Gastrocnemius medialis (tissue), 4 donors: ENCODE data around the gene PAXX.

Source experiments
- POLR2A ChIP-seq, 2 donors: fragments of 450-650 bp; IDR thresholded peaks; one replicate each; pipeline ENCODE4 v1.6.1; 2017; ENCODE audit warnings: antibody characterized with exemption in 2 of 2, mild to moderate bottlenecking in 2 of 2, moderate library complexity in 2 of 2
- TF ChIP-seq, protein P1 (sequence below), 5 experiments: fragments of 450-650 bp in 3 of 5; fragments of 200-600 bp in 2 of 5; sonication (generic) in 2 of 5; IDR thresholded peaks in 4 of 5; conservative IDR thresholded peaks in 1 of 5; 1 replicate in 4 of 5; 2 replicates in 1 of 5; pipeline ENCODE4 v1.5.1; 2016 to 2019; ENCODE audit warnings: antibody characterized with exemption in 5 of 5, mild to moderate bottlenecking in 3 of 5, moderate library complexity in 3 of 5

- no peak for TF ChIP-seq POLR2A (IDR thresholded peaks at IDR 0.05)
- TF ChIP-seq, protein P1, sequence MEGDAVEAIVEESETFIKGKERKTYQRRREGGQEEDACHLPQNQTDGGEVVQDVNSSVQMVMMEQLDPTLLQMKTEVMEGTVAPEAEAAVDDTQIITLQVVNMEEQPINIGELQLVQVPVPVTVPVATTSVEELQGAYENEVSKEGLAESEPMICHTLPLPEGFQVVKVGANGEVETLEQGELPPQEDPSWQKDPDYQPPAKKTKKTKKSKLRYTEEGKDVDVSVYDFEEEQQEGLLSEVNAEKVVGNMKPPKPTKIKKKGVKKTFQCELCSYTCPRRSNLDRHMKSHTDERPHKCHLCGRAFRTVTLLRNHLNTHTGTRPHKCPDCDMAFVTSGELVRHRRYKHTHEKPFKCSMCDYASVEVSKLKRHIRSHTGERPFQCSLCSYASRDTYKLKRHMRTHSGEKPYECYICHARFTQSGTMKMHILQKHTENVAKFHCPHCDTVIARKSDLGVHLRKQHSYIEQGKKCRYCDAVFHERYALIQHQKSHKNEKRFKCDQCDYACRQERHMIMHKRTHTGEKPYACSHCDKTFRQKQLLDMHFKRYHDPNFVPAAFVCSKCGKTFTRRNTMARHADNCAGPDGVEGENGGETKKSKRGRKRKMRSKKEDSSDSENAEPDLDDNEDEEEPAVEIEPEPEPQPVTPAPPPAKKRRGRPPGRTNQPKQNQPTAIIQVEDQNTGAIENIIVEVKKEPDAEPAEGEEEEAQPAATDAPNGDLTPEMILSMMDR (IDR thresholded peaks at IDR 0.05 in 4 of 5, conservative IDR thresholded peaks at IDR 0.05 in 1 of 5), result no peak
Observed at GRCh38 chr9:136971746-136972145, 20.5 kb upstream of the PAXX start.
